Cardiac muscle cell (in vitro differentiated cells and primary cell): ENCODE measurements around the gene BTG4. TPM values are rescaled to one million over a fixed set of nuclear protein-coding genes. Genes with fewer than 3 reads are reported as not detected.

Experiments used
- DNase-seq, 2 donors: peaks; one replicate each; pipeline versions ENCODE4 v3.0.0 to v3.0.0-alpha.2; 2010 to 2017; ENCODE audit warnings: low read depth in 1 of 2, low spot score in 1 of 2
- H3K27ac ChIP-seq: fragments of 200-600 bp; sonication (generic); 2 replicates; pipeline ENCODE4 v1.5.1; 2016
- H3K27me3 ChIP-seq: fragments of 200-600 bp; sonication (generic); 2 replicates; pipeline ENCODE4 v1.6.0; 2016; ENCODE audit warnings: control low read depth
- H3K36me3 ChIP-seq: fragments of 200-600 bp; sonication (generic); 2 replicates; pipeline ENCODE4 v1.5.1; 2016; ENCODE audit warnings: control low read depth
- H3K4me1 ChIP-seq: fragments of 200-600 bp; sonication (generic); 2 replicates; pipeline ENCODE4 v1.8.1; 2017; ENCODE audit warnings: low read depth, mild to moderate bottlenecking, mixed run types
- H3K4me3 ChIP-seq: fragments of 200-600 bp; sonication (generic); 2 replicates; pipeline ENCODE4 v1.5.1; 2016; ENCODE audit warnings: mild to moderate bottlenecking
- H3K9me3 ChIP-seq: fragments of 200-600 bp; sonication (generic); 2 replicates; pipeline ENCODE4 v1.5.1; 2017; ENCODE audit warnings: low read depth, mild to moderate bottlenecking, control low read depth
- polyA plus RNA-seq: library from polyadenylated mRNA; unstranded; fragments of >200 nt; fragmentation: Nextera tagmentation; extraction: Ambion mirVana; gene quantifications from 2 replicates; pipeline ENCODE4 v1.2.1, GENCODE V29; 2016
- total RNA-seq: library from RNA; depleted of rRNA; stranded (reverse); fragments of >200 nt; gene quantifications from 2 replicates; pipeline ENCODE4 v1.2.3, GENCODE V29; 2016
- TF ChIP-seq, protein P1 (sequence below): IDR thresholded peaks from 2 replicates; pipeline ENCODE4 v1.5.1; 2012; ENCODE audit warnings: low read depth, mild to moderate bottlenecking, low read length

BTG4 gene
- total and polyA plus RNA-seq, 2 experiments from 2014 or later: not detected

GRCh38 chr11:111549196-111549868, 37.1 kb upstream of the BTG4 start:
- no peaks in the 10 kb centered on the region for H3K27me3 ChIP-seq
- H3K27ac ChIP-seq: no peak overlapping the region
- peaks cover 17% of the 10 kb centered on the region for H3K4me1 ChIP-seq
- no peaks in the 10 kb centered on the region for H3K9me3 ChIP-seq
- DNase-seq: no peak
- no peak overlapping the region for H3K4me3 ChIP-seq
- no peaks in the 10 kb centered on the region for H3K36me3 ChIP-seq
- TF ChIP-seq, protein P1, sequence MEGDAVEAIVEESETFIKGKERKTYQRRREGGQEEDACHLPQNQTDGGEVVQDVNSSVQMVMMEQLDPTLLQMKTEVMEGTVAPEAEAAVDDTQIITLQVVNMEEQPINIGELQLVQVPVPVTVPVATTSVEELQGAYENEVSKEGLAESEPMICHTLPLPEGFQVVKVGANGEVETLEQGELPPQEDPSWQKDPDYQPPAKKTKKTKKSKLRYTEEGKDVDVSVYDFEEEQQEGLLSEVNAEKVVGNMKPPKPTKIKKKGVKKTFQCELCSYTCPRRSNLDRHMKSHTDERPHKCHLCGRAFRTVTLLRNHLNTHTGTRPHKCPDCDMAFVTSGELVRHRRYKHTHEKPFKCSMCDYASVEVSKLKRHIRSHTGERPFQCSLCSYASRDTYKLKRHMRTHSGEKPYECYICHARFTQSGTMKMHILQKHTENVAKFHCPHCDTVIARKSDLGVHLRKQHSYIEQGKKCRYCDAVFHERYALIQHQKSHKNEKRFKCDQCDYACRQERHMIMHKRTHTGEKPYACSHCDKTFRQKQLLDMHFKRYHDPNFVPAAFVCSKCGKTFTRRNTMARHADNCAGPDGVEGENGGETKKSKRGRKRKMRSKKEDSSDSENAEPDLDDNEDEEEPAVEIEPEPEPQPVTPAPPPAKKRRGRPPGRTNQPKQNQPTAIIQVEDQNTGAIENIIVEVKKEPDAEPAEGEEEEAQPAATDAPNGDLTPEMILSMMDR: no peak

DNA sequence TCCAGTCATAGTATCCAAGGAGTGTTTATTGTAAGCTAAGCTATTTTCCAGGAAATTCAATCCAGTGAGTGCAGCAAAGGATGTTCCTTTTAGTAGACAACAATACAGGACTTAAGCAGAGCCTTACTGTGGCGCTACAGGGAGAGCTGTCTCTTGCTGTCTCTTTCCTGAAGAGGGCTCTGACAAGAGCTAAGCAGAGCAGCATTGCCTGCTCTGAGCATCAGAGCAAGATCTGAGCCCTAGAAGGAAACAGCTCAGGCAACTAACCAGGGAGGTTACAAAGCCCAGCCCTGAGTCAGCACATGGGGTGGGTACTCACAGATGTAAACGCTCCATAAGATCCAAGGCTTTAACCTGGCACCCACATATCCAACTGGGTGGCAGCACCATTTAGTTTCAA, 36.3 kb upstream of the BTG4 start:
- H3K27me3 ChIP-seq: peaks cover 8% of the 10 kb centered on the region
- TF ChIP-seq, protein P1: no peak
- no peak for DNase-seq
- H3K4me1 ChIP-seq: peaks cover 17% of the 10 kb centered on the region
- no peak overlapping the region for H3K27ac ChIP-seq
- no peaks in the 10 kb centered on the region for H3K9me3 ChIP-seq
- H3K4me3 ChIP-seq: no peak overlapping the region
- H3K36me3 ChIP-seq: no peaks in the 10 kb centered on the region

- TF ChIP-seq, protein P1: no peak
- Histone ChIP-seq H3K27me3 (peaks cover 61% of the 10 kb centered on the region), H3K4me1 (no peaks in the 10 kb centered on the region), H3K36me3 (no peaks in the 10 kb centered on the region), H3K9me3 (no peaks in the 10 kb centered on the region), H3K4me3 (no peak overlapping the region), H3K27ac (no peak overlapping the region)
- DNase-seq: no peak
Observed at GRCh38 chr11:111542606-111543275, 30.6 kb upstream of the BTG4 start.

- DNase-seq: peak; percentile 36 to 94
- no peaks in the 10 kb centered on the region for H3K4me1 ChIP-seq
- H3K27ac ChIP-seq: no peak overlapping the region
- TF ChIP-seq, protein P1: no peak
- H3K36me3 ChIP-seq: no peaks in the 10 kb centered on the region
- peaks cover 71% of the 10 kb centered on the region for H3K27me3 ChIP-seq
- no peaks in the 10 kb centered on the region for H3K9me3 ChIP-seq
- peak overlapping the region; percentile 34 for H3K4me3 ChIP-seq
Observed at GRCh38 chr11:111541254-111542061, 29.3 kb upstream of the BTG4 start.

DNA sequence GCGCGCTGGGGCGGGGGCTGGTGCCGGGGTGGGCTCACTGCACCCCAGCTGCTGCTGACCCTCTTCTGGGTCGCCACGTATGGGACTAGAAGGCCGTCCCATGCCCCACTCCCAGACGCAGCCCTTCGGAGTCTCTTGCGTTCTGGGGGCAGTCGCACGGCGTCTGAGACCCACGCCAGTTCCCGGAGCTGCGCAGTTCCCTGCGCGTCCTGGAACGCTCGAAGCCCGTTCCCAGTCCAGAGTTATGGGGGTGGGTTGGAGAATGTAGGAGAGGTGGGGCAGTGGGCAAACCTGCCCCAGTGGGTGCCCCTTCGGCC, 28.7 kb upstream of the BTG4 start:
- TF ChIP-seq, protein P1: no peak
- no peak for DNase-seq

More for the DNA sequence above, 28.7 kb upstream of the BTG4 start:
- Histone ChIP-seq H3K36me3 (no peaks in the 10 kb centered on the region), H3K27me3 (peaks cover 71% of the 10 kb centered on the region), H3K4me1 (no peaks in the 10 kb centered on the region), H3K27ac (no peak overlapping the region), H3K9me3 (no peaks in the 10 kb centered on the region), H3K4me3 (peak overlapping the region; percentile 34)
